NCI-H2196 (cell line): Measurements from ENCODE around the gene CSNK2A1.
"Not testable (repeated sequence)": the region's sequence is repeated elsewhere in the genome, so short reads cannot be mapped to it uniquely, and the experiment has no call there.

ENCODE experiments used
- DNase-seq: peaks from one replicate; lab custom pipeline; 2025; ENCODE audit not compliant: unreplicated experiment; lab: John Stamatoyannopoulos, UW

The CSNK2A1 gene

GRCh38 chr20:461254-462198 lies 82.1 kb downstream of the CSNK2A1 start:
- DNase-seq = peak; percentile 24

GRCh38 chr20:460707-461106 lies 82.9 kb downstream of the CSNK2A1 start:
- DNase-seq = no peak

DNA sequence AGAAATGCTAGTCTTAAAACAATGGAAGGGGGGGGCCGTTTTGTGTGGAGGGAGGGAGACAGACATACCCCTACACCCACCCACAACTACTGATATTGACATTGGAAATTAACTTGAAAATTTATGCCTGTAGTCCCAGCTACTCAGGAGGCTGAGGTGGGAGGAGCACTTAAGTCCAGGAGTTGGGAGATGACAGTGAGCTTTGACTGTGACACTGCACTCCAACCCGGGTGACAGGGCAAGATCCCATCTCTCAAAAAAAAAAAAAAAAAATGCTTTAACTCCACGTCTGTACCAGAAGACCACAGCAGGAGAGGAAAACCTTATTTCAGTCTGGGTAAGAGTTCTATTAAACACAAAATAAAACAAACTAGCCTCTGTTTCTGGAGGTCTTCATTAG lies 83.4 kb downstream of the CSNK2A1 start:
- DNase-seq = no peak

DNA sequence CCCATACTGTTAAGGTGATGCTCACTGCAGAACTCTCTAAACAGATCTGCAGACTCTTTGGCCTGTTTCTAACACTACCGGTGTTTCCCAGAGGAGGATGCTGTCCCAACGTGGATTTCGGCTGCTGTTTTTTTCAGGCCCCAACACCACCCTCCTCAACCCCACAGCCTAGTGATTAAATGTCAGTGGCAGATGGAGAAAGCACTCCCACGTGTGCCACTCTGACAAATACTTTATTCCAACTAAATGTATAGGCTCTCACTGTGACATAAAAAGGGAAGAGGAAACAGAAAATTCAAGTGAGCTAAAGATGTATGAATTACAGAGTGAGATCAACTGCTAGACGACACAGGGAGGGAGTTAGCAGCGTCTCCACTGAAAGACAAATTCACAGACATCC lies 84.8 kb downstream of the CSNK2A1 start:
- no peak for DNase-seq

DNA sequence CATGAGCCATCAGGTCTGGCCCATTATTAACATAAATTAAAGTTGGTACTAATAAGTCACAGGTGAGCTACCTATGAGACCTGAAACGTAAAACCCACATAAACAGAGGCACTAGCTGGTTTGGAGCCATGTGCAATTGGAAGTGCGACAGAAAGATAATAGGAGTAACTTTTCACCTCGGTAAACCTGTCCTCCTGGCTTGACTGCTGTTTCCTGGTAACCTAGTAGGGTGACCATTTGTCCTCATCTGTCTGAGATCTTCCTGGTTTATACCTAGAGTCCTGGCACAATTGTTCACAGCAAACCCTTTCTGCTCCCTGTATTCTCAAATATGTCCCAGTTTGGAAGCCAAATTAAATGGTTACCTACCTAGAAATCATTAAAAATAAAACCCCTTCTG lies 88.6 kb downstream of the CSNK2A1 start:
- DNase-seq = no peak

DNA sequence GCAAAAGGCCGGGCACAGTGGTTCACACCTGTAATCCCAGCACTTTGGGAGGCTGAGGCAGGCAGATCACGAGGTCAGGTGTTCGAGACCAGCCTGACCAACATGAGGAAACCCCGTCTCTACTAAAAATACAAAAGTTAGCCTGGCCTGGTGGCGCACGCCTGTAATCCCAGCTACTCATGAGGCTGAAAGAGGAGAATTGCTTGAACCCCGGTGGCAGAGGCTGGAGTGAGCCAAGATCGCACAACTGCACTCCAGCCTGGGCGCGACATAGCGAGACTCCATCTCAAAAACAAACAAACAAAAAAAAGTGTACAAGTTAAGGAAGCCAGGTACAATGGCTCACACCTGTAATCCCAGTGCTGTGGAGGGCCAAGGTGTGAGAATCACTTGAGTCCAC lies 91.6 kb downstream of the CSNK2A1 start:
- not testable (repeated sequence) for DNase-seq

DNA sequence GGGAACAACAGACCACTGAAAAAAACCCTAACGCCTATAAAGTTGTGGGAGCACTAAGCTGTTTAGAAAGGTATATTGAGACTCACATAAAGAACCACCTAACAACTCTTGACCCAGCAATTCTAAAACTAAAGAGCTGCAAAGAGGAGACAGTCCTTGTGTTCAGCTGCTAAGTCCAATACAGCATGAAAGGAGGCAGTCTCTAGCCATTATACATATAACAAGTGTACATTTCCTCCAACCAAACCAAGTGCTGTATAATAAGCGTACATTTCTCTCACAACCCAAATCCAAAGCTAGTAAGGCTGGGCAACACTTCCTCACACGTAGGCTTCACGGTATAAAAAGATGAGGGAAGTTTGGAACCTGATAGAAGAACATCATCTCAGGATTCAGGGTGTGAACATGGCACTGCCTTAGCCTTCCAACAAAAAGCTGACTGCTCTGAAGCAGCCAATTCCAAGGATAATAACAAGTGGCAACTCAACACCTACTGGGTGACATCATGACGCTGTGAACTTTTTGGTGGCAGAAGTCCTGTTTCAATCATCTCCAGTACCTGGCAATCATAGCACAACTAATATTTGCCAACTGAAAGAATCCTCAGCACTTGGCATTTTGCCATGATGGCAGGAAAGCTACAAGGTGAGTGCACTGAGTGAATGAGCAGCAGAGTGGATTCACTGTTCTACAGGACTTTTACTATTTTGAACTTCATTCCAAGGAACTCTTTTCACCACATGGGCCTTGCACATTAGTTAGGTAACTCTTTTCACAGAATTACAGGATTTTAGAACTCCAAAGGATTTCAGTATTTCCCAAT lies 97.9 kb downstream of the CSNK2A1 start:
- peak; percentile 42 for DNase-seq

- DNase-seq = no peak
Measured at GRCh38 chr20:444862-445426, 98.6 kb downstream of the CSNK2A1 start.

GRCh38 chr20:444117-444516 lies 99.5 kb downstream of the CSNK2A1 start:
- DNase-seq = no peak

DNA sequence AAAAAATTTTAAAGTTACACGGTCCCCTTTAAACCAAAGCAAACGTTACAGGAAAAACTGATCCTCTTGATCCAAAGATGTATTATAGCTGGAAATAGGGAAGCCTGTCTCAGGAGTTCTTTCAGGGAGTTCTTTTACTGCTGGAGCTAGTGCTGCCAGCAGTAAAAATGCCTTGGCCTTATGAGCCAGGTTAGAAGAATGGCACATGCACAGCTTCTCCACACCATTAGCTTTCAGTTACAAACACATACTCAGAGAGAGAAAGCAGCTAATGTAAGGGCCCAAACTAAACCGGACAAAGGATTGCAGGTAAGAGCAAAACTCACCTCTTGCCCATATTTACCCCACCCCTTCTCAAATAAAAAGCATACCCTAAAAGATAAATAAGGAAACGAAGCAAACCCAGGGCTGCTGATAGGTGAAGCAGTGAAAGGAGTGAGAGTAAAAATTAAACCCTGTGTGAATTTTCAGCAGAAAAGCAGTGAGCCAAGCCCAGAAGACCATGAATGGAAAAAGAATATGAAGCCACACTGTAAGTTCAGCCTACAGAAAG lies 100.3 kb downstream of the CSNK2A1 start:
- DNase-seq = no peak

GRCh38 chr20:440636-441035 lies 103.0 kb downstream of the CSNK2A1 start:
- no peak for DNase-seq

GRCh38 chr20:440148-440547 lies 103.4 kb downstream of the CSNK2A1 start:
- DNase-seq = no peak

DNA sequence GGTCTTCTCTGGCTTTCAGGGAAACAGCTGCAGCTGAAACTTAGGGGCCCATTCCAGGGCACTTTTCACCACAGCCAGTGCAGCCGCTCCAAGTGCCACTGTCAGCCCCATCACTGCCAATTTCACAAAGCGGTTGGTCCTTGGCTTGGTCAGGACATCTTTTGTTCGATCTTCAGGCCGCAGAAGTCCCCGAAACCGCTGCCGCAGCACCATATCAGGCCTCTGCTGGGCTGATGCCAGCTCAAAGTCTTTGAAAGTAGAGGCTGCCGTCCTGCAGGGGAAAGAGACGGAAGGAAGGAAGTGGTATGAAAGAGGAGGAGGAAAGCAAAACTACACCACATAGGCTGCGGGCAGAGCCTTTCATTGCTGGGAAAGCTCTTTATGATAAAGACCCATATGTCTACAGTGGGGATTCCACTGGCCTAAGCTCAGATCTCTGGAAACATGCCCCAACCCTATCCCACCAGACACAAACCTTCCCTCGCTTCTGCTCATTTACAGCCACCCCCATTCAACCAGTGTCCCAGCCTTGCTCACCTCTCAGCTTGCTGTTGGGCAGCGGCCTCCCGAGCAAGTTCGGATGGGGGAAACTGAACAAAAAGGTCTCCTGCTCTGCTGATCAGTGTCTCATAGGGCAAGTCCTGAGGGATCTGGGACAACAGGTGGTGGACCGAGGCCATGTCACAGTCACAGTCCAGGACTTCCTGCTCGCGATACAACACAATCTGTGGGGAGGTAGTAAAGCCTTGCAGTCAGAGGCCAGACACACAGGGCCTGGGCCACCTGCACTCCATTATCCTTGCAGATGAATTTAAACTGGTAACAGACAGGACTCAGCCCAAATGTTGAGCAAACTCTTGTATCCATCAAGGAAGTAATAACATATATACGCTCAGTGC lies 104.8 kb downstream of the CSNK2A1 start:
- no peak for DNase-seq

DNA sequence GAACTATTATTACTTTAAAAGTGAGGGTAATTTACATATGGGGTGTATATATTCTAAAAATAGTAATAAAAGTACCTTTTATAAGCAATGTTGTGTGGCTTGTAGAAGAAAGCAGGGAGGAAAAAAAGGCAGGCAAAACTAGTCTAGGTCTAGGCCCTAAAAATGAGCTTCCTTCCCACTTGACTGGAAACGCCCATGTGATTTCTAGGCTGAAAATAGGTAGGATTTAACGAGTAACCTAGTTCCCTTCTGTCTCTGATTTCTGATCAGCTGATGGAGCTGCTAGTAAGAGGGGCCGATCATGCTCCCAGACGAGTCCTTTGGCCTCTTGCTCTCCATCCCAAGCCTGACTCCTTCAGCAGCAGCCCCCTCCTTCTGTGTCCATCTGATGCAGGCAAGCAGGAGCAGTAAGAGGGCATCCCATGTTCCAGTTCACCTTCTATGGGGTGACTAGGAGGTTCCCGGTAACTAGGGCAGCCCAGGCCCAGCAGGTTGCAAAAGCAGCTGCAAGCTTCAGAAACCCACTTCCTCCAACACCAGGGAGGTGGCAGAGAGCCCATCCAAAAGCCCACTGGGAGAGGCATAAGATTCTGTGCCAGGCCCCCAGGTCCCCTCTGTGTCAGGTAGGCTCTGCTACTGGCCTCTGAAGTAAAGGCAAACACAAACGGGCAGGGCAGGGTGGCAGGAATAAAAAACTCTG lies 105.7 kb downstream of the CSNK2A1 start:
- DNase-seq = no peak

DNA sequence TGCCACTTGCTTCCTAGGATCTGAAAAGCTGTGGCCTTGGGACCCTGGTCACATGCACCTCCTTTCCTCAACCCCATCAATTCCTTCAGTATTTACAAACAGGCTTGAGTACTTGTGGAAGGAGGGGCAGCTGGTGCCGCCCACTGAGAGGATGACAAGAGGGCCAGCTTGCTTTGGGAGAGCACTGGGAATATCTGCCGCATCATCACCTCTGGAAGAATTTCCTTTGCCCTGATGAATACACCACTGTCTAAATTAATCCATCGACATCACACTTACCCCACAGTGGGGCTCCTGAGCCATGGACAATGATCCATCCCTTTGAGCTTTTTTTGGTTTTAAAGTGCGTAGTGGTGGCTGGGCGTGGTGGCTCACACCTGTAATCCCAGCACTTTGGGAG lies 107.1 kb downstream of the CSNK2A1 start:
- no peak for DNase-seq

DNA sequence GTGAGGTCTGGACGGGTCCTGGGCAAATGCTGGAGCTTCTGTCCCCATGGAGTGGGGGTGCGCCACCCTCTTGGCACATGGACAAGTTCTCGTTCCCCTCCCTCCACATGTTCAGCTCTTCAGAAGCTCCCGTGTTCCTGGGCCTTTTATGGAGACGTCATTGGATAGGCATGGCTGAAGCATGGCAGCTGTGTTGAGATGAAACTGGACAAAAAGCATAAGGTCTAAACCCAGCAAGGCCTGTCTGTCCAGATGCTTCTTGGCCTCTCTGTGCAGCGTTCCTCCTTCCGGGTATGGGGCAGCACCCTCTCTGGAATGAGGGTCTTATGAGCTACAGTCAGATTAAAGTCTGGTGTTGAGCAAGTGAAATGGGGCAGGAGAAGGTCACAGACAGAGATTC lies 108.0 kb downstream of the CSNK2A1 start:
- no peak for DNase-seq

DNA sequence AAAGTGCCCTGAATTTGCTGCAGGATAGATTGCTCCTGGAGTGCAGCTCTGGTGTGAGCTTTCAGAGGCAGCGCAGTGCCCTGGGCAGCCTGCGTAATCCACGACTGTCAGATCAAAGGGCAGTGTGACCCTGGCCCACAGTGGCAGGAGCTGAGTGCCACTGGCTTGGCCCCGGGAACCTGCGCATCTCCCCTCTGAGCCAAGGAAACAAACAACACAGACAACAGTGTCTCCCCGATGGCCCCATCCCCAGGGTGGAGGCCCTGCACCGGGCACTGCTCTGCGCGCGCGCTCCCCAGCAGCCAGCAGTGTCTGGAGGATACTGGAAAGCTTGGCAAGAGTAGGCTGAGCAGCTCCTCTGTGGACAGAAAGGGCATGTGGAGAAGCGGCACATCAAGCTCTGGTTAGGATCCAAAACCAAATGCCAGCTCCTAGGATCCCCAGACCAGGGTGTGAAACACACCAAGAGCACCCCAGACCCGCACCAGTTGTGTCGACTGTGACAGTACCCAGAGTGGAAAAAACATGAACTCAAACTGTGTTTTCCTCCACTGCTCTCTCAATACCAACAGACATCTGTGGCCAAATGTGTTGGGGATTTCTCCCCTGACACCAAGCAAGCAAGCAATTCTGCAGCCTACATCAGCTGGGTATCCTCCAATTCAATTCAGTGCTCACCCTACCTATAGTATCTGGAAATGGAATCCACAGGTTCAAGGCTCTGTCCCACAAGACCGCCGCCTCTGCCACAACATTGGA lies 108.8 kb downstream of the CSNK2A1 start:
- no peak for DNase-seq

GRCh38 chr20:434221-434620 lies 109.4 kb downstream of the CSNK2A1 start:
- no peak for DNase-seq
